Epithelial cell of proximal tubule (primary cell): ENCODE results near the gene PTTG1IP. TPM values are rescaled to one million over a fixed set of nuclear protein-coding genes. Genes with fewer than 3 reads are reported as not detected.

Experiments
- DNase-seq: peaks from one replicate; pipeline ENCODE4 v3.0.0-alpha.2; 2011; ENCODE audit warnings: low read depth
- H3K4me3 ChIP-seq: 2 replicates; pipeline ENCODE4 v1.5.1; 2011; ENCODE audit warnings: low read depth, mild to moderate bottlenecking, low read length
- total RNA-seq: library from RNA; depleted of rRNA; stranded (reverse); fragments of >200 nt; gene quantifications from 2 replicates; pipeline ENCODE4 v1.2.3, GENCODE V29; 2015
- TF ChIP-seq, protein P1 (sequence below): conservative IDR thresholded peaks from 2 replicates; pipeline ENCODE4 v1.5.1; 2012; ENCODE audit warnings: low read depth, mild to moderate bottlenecking, low read length

The PTTG1IP gene
- total RNA-seq, 1 donor from 2014 or later = 311 TPM

DNA sequence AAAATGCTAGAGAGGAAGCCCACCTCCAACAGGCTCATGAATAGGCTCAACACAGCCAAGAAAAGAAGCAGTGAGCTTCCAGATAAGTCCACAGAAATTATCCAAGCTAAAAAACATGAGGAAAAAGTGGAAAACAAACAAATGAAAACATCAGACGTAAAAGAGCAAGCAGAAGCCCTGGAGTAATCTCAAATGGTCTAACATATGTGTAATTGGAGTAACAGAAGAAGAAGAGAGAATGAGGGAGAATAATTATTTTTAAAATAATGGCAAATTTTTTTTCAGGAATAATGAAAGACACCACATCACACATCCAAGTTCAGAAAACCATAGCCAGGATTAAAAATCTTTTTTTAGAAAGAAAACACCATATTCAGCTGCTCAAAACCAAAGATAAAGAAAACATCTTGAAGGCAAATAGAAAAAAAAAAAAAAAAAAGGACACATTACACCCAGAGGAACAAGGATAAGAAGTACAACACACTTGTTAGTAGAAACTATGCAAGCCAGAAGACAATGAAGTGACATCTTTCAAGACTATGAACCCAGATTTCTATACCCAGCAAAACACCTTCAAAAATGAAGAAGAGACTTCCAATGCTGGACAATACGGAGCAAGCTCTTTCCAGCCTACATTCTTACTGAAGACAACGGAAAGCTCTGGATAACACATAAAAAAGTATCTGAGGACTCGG is 45.0 kb downstream of the PTTG1IP start:
- no peak for DNase-seq
- TF ChIP-seq, protein P1, sequence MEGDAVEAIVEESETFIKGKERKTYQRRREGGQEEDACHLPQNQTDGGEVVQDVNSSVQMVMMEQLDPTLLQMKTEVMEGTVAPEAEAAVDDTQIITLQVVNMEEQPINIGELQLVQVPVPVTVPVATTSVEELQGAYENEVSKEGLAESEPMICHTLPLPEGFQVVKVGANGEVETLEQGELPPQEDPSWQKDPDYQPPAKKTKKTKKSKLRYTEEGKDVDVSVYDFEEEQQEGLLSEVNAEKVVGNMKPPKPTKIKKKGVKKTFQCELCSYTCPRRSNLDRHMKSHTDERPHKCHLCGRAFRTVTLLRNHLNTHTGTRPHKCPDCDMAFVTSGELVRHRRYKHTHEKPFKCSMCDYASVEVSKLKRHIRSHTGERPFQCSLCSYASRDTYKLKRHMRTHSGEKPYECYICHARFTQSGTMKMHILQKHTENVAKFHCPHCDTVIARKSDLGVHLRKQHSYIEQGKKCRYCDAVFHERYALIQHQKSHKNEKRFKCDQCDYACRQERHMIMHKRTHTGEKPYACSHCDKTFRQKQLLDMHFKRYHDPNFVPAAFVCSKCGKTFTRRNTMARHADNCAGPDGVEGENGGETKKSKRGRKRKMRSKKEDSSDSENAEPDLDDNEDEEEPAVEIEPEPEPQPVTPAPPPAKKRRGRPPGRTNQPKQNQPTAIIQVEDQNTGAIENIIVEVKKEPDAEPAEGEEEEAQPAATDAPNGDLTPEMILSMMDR = no peak
- H3K4me3 ChIP-seq = no peak overlapping the region

- no peak for DNase-seq
- TF ChIP-seq, protein P1 = no peak
- H3K4me3 ChIP-seq = no peak overlapping the region
Measured at GRCh38 chr21:44823179-44823660, 50.3 kb downstream of the PTTG1IP start.

- TF ChIP-seq, protein P1 = no peak
- H3K4me3 ChIP-seq = no peak overlapping the region
- no peak for DNase-seq
Measured at GRCh38 chr21:44822484-44823178, 50.9 kb downstream of the PTTG1IP start.

- TF ChIP-seq, protein P1 = no peak
- no peak for DNase-seq
- no peak overlapping the region for H3K4me3 ChIP-seq
Measured at GRCh38 chr21:44820851-44821250, 52.6 kb downstream of the PTTG1IP start.

- TF ChIP-seq, protein P1 = no peak
- no peak overlapping the region for H3K4me3 ChIP-seq
- DNase-seq = no peak
Measured at GRCh38 chr21:44819283-44820243, 53.9 kb downstream of the PTTG1IP start.

DNA sequence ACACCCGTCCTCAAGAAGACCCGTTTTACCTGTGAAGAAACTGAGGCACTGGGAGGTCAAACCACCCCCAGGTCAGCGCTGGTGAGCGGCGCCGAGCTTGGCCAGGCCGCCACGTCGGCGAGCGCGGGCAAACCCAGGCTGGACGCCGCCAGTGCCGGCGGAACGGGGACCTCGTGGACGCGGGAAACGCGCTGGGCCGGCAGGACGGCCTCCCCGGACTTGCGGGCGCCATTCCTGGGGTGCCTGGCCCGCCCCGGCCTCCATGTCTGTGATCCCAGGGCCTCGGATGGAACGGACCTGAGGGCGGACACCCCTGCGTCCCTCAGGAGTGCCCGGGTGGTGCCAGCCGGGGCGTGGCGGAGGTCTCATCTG is 54.9 kb downstream of the PTTG1IP start:
- DNase-seq = no peak
- TF ChIP-seq, protein P1 = no peak
- peak overlapping the region; percentile 65 for H3K4me3 ChIP-seq
